ENCODE measurements around the gene SETX. TPM values are rescaled to one million over a fixed set of nuclear protein-coding genes. Genes with fewer than 3 reads are reported as not detected.

Gene SETX
- total RNA-seq, 1 donor from 2014 or later: 47.2 TPM

DNA sequence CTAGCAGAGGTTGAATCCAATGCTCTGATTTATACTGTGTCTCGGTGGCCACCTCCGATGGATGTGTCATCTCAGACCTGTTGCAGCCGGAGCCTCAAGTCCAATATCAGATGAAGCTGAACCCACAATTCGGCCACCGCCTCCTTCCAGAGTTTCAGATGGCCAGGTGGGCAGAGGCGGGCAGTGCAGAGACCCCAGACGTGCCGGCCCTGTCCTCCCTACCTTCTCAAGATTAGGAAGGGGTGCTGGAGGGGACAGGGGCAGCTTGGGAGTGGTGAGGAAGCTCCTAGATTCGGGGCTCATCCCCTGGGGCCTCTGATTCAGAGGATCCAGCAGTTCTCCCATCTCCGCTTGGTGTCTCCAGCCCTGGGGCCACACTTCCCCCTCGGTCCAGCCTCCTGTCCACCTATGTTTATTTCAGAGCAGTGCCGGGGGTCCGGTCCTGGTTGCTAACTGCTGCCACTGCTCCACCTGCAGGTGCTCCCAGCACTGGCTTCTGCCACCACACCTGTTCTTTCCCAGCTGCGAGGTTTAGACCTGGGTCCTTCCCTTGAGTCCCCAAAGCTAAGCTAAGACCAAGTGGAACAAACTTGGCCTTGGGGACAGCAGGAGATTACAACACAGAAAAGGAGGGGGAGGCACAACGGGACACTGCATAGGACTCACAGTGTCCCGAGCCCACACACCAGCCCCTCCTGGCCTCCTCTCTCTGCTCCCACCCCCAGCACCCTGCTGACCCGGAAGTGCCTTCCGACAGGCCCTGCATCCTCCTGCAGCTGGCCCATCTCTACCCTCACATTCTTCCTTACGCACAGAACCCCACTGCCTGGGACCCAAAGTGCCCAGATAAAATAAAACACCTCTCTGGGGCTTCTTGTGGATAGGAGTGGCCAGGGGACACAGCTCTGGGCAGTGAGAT lies 111.4 kb downstream of the SETX start:
- Mint-ChIP-seq H3K9me3 (ENCODE audit: low read depth) (no peaks in the 10 kb centered on the region), H3K36me3 (ENCODE audit: insufficient read depth) (no peaks in the 10 kb centered on the region), H3K4me1 (ENCODE audit: low read depth) (peaks cover 6% of the 10 kb centered on the region), H3K4me3 (ENCODE audit: low read depth) (peak overlapping the region; percentile 83), H3K27me3 (peaks cover 46% of the 10 kb centered on the region), H3K27ac (peak overlapping the region; percentile 71)
- no peak for DNase-seq (ENCODE audit: low spot score, unreplicated experiment)
- TF ChIP-seq, protein P1, sequence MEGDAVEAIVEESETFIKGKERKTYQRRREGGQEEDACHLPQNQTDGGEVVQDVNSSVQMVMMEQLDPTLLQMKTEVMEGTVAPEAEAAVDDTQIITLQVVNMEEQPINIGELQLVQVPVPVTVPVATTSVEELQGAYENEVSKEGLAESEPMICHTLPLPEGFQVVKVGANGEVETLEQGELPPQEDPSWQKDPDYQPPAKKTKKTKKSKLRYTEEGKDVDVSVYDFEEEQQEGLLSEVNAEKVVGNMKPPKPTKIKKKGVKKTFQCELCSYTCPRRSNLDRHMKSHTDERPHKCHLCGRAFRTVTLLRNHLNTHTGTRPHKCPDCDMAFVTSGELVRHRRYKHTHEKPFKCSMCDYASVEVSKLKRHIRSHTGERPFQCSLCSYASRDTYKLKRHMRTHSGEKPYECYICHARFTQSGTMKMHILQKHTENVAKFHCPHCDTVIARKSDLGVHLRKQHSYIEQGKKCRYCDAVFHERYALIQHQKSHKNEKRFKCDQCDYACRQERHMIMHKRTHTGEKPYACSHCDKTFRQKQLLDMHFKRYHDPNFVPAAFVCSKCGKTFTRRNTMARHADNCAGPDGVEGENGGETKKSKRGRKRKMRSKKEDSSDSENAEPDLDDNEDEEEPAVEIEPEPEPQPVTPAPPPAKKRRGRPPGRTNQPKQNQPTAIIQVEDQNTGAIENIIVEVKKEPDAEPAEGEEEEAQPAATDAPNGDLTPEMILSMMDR (IDR thresholded peaks at IDR 0.05; ENCODE audit: unreplicated experiment): no peak

DNA sequence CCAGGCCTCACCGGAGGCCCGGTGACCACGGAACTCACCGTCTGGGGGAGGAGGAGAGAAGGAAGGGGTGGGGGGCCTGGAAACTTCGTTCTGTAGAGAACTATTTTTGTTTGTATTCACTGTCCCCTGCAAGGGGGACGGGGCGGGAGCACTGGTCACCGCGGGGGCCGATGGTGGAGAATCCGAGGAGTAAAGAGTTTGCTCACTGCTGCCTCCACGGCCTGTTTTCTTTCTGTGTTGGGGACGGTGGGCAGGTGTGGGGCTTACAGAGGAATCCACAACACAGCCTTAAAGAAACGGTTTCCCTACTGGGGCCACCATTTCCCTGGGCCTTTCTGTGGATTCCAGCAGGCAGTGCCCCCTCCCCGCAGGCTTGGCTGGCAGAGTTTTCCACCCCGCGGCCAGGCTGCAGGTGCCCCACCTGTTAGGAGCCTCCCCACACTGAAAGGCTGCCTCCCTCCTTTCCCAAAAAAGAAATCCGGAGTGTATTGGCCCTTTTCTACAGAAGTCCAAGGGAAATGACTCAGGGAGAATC lies 112.1 kb downstream of the SETX start:
- Mint-ChIP-seq H3K4me1 (ENCODE audit: low read depth) (peaks cover 6% of the 10 kb centered on the region), H3K27me3 (peaks cover 50% of the 10 kb centered on the region), H3K27ac (peak overlapping the region; percentile 55), H3K9me3 (ENCODE audit: low read depth) (no peaks in the 10 kb centered on the region), H3K36me3 (ENCODE audit: insufficient read depth) (no peaks in the 10 kb centered on the region), H3K4me3 (ENCODE audit: low read depth) (peak overlapping the region; percentile 83)
- no peak for DNase-seq (ENCODE audit: low spot score, unreplicated experiment)
- TF ChIP-seq, protein P1 (IDR thresholded peaks at IDR 0.05; ENCODE audit: unreplicated experiment): no peak

DNA sequence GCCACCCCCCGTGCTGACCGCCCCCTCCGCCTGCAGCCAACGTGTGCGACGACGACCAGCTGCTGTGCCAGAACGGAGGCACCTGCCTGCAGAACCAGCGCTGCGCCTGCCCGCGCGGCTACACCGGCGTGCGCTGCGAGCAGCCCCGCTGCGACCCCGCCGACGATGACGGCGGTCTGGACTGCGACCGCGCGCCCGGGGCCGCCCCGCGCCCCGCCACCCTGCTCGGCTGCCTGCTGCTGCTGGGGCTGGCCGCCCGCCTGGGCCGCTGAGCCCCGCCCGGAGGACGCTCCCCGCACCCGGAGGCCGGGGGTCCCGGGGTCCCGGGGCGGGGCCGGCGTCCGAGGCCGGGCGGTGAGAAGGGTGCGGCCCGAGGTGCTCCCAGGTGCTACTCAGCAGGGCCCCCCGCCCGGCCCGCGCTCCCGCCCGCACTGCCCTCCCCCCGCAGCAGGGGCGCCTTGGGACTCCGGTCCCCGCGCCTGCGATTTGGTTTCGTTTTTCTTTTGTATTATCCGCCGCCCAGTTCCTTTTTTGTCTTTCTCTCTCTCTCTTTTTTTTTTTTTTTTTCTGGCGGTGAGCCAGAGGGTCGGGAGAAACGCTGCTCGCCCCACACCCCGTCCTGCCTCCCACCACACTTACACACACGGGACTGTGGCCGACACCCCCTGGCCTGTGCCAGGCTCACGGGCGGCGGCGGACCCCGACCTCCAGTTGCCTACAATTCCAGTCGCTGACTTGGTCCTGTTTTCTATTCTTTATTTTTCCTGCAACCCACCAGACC lies 112.8 kb downstream of the SETX start:
- H3K27ac Mint-ChIP-seq: peak overlapping the region; percentile 55
- TF ChIP-seq, protein P1 (IDR thresholded peaks at IDR 0.05; ENCODE audit: unreplicated experiment): no peak
- DNase-seq (ENCODE audit: low spot score, unreplicated experiment): no peak
- peaks cover 53% of the 10 kb centered on the region for H3K27me3 Mint-ChIP-seq
- peaks cover 6% of the 10 kb centered on the region for H3K4me1 Mint-ChIP-seq (ENCODE audit: low read depth)
- H3K36me3 Mint-ChIP-seq (ENCODE audit: insufficient read depth): no peaks in the 10 kb centered on the region
- peak overlapping the region; percentile 83 for H3K4me3 Mint-ChIP-seq (ENCODE audit: low read depth)
- no peaks in the 10 kb centered on the region for H3K9me3 Mint-ChIP-seq (ENCODE audit: low read depth)

DNA sequence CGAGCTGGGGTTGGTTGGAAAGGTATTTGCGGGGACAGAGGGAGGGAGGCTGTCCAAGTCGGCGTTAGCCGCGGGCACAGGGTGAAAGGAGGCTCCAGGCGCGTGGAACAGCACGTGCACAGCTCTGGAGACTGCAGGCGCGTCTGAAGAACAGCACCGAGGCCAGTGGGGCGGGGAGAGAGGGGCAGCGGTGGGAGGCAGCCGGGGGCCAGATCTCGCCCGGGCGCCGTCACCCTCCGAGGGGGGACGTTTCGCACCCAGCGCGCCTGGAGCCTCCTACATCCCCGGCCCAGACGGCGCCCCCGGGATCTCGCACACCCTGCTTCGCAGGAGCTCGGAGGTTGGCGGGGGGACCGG lies 113.3 kb downstream of the SETX start:
- H3K4me3 Mint-ChIP-seq (ENCODE audit: low read depth): peak overlapping the region; percentile 82
- H3K27ac Mint-ChIP-seq: peak overlapping the region; percentile 89
- H3K4me1 Mint-ChIP-seq (ENCODE audit: low read depth): peaks cover 6% of the 10 kb centered on the region
- no peaks in the 10 kb centered on the region for H3K36me3 Mint-ChIP-seq (ENCODE audit: insufficient read depth)
- TF ChIP-seq, protein P1 (IDR thresholded peaks at IDR 0.05; ENCODE audit: unreplicated experiment): no peak
- DNase-seq (ENCODE audit: low spot score, unreplicated experiment): no peak
- no peaks in the 10 kb centered on the region for H3K9me3 Mint-ChIP-seq (ENCODE audit: low read depth)
- peaks cover 54% of the 10 kb centered on the region for H3K27me3 Mint-ChIP-seq

DNA sequence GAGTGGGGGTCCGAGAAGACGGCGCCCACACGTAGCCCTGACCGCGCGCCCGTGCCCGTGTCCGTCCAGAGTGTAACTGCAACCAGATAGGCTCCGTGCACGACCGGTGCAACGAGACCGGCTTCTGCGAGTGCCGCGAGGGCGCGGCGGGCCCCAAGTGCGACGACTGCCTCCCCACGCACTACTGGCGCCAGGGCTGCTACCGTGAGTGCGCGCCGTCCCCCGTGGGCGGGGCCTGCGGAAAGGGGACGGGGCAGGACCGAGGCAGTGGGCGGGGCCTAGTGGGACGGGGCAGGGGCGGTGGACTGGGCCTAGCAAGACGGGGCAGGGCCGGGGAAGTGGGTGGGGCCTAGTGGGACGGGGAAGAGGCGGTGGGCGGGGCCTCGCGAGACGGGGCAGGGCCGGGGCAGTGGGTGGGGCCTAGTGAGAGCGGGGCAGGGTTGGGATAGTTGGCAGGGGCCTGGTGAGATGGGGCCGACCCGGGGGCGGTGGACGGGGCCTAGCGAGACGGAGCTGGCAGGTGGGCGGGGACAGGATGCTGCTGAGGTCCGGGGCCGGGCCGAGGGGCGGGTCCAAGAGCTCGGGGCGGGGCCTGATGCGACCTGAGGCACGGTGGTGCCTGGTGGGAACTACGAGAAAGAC lies 113.8 kb downstream of the SETX start:
- Mint-ChIP-seq H3K4me1 (ENCODE audit: low read depth) (peaks cover 6% of the 10 kb centered on the region), H3K27ac (peak overlapping the region; percentile 89), H3K27me3 (peaks cover 54% of the 10 kb centered on the region), H3K4me3 (ENCODE audit: low read depth) (peak overlapping the region; percentile 82), H3K36me3 (ENCODE audit: insufficient read depth) (no peaks in the 10 kb centered on the region), H3K9me3 (ENCODE audit: low read depth) (no peaks in the 10 kb centered on the region)
- peak; percentile 85 for DNase-seq (ENCODE audit: low spot score, unreplicated experiment)
- TF ChIP-seq, protein P1 (IDR thresholded peaks at IDR 0.05; ENCODE audit: unreplicated experiment): no peak
